Activated CD8-positive, alpha-beta memory T cell treated with anti-CD3 and anti-CD28 coated beads, Interleukin-2, amount 50 U/mL, for 24 hours (primary cell): ENCODE data around the gene PROZ.

ENCODE experiments used
- DNase-seq: peaks from one replicate; pipeline ENCODE4 v3.0.0-alpha.2; 2020; ENCODE audit errors: extremely low read depth

The PROZ gene

DNA sequence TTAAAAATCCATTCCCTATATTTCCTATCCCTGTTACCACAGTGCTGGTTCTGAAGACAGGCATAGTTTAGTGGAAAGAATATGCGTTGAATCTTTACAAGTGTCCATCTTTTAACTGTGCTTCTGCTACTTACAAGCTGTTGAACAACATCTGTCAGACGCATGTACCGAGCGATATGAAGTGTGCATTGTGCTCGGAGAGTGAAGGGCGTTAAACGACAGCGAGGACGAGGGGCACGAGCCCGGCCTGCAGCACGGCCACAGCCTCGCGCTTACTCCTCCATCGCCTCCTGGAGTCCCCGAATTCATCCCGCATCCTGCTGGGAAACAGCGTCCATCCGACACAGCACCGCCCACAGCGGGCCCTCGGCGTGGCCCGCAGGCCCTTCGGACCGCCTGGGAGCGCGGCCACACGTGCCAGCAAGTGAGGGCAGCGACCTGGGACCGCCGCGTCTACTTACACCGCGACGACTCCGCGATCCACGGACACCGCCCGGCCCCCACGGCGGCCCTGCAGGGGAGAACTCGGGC is 49.5 kb downstream of the PROZ start:
- DNase-seq: no peak

DNA sequence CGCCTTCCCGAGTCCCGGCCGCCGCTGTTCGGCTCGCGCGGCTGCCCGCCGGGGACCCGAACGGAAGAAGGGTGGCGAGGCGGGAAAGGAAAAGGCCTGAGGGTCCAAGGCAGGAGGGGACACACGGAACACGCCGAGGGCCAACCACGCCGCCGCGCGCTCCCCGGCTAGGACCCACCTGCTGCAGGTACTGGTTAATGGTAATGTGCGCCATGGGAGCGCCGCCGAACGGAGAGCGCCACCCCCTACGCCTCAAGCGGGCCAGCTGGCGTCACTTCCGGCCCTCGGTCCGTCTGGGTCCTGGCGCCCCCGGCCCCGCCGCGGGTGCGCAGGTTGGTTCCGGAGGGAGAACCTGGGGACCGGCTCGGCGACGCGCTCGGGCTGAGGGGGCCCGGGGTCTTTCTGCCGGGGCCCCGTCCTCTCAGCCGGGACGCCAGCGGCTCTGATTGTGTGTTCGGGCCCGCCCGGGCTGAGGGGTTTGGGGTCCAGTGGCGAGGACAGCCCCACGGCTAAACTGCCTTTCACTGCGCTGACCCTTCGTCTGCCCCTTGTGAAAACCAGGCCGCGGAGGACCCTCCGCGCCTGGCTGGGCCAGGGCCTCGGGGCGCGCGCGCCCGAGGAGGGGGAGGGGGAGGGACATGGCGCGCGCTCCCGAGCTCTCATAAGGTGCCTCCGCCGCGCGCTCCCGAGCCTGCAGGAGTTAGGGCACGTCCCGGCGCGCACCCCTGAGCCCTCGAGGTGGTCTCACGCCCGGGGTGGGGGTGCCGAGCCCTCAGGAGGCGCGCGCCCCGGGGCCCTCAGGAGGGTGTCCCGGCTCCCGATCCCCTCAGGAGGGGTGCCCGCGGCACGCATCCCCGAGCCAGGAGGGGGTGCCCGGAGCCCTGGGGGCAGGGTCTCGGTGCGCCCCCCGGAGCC is 50.2 kb downstream of the PROZ start, which contains the start of gene PCID2:
Gene PCID2 (minus strand): TSS at position 249 of the 915 bp plus-strand sequence. CDS start 35 bp downstream, at position 214.
- DNase-seq: peak; percentile 70

DNA sequence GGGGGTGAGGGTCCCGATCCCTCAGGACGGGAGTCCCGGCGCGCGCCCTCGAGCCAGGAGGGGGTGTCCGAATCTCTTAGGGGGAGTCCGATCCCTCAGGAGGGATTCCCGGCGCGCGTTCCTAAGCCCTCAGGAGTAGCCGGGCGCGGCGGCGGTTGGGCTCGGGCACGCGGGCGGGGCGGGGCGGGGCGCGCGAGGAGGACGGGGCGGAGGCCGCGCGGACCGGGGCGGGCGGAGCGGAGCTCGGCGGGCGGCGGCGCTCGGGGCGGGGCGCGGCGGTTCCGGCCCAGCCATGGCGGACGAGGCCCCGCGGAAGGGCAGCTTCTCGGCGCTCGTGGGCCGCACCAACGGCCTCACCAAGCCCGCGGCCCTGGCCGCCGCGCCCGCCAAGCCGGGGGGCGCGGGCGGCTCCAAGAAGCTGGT is 50.9 kb downstream of the PROZ start, which contains the start of gene CUL4A:
Gene CUL4A (plus strand): TSS at position 278 of the 423 bp plus-strand sequence. CDS start 15 bp downstream, at position 293.
- no peak for DNase-seq

DNA sequence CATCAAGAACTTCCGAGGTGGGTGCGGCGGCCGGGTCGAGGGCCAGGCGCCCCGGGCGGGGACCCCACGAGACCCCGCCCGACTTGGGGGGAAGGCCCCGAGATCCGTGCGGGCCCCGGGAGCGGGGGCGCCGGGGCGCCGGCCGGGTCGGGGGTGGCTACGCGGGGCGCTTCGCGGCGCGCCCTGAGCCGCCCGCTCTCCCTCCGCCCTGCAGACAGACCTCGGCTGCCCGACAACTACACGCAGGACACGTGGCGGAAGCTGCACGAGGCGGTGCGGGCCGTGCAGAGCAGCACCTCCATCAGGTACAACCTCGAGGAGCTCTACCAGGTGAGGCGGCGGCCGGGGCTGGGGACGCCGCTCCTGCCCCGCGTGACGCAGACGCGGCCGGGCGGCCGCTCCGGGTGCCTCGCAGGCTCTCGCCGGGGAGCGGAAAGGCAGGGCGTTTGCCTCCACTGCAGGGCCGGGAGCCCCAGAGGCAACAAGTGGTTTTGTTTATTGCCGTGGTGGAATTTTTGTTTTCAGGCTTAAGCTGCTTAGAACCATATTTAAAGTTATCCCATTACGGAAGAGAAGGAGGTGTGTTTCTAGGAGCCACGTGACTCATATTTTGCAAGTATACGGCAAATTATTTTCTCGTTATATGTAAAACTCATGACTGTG is 51.4 kb downstream of the PROZ start:
- DNase-seq: no peak

GRCh38 chr13:113210833-113211232 is 52.4 kb downstream of the PROZ start:
- no peak for DNase-seq

GRCh38 chr13:113211774-113212173 is 53.3 kb downstream of the PROZ start:
- no peak for DNase-seq

DNA sequence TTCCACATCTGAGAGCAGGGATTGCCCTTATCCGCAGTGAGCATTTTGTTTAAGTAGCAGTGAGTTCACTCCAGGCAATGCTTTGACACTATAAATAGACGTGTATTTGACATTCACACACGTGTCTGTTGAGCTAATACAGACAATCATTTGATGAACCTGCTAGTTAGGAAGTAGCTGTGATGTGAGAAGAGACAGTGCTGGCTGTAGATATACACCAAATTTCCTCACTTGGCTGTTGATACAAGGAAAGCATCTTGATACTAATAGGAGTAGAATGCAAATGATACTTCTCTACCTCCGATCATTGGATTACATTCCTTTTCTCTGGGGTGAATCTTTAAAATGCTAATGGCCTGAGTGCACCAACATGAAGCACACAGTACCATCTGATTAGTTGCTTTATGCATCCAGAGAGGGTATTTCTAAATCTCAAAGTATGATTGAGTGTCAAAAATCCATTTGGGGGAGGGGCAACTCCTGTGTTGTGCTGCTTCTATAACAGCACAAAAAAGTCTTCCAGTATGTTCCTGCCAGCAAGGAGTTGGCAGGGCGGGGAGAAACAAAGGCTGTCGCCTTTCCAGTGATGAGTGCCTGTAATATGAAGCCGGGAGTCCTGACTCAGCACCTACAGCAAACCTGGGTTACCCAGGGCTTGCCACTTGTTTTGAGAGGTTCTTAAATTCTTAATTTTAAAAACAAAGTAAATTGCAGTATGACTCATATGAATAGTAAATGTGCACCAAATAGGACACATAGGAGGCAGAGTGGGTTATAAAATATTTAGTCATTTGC is 58.0 kb downstream of the PROZ start:
- DNase-seq: no peak

DNA sequence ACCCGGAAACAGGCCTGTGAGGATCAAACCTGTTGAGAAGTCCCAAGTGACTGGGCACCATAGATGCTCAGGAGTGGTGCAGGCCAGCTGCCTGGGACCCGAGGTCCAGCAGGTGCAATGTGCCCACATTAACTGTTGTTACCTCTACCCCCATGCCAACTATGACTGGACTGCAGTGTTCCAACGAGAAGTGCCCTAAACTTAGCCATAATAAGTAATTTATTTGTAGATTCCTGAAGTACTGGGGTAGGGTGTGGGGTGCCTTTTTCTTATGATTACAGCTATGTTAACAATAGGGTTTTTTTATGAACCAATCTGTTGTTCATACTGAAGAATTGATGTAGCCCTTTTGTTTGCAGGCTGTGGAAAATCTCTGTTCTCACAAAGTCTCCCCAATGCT is 60.1 kb downstream of the PROZ start:
- no peak for DNase-seq

- DNase-seq: no peak
Measured at GRCh38 chr13:113219256-113219940, 61.0 kb downstream of the PROZ start.

DNA sequence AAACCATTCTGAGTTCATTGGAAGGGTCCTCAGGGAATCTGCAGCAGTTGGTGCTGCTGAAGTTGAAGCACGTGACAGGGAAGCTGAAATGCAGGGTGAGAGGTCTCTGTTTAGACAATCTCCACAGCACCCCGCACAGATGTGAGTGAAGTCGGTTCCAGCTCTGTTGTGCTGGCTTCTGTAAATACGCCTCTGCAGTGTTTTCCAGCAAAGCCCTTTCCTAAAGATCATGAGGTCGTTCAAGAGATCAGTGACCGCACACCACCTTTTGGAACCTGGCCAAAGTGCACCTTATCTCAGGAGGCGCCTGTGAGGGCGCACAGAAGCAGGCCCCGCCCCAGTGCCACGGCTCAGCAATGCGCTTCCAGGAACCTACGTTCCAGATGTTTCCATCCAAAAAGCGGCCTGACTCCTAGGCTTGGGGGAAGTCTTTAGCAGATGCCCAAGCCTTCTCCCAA is 61.7 kb downstream of the PROZ start:
- DNase-seq: no peak

GRCh38 chr13:113220877-113221276 is 62.4 kb downstream of the PROZ start:
- DNase-seq: no peak
